Osteoblast (primary cell): ENCODE data around the gene RNFT2. TPM values are rescaled to one million over a fixed set of nuclear protein-coding genes. Genes with fewer than 3 reads are reported as not detected.

Experiments
- DNase-seq: peaks from one replicate; pipeline ENCODE4 v3.0.0; 2011; ENCODE audit warnings: low spot score, mixed read lengths; ENCODE audit not compliant: insufficient read length; ENCODE audit errors: missing footprints
- H2AFZ ChIP-seq: 2 replicates; pipeline ENCODE4 v1.6.0; 2011; ENCODE audit warnings: mild to moderate bottlenecking, low read length
- H3K27ac ChIP-seq: 2 replicates; pipeline ENCODE4 v1.5.1; 2011; ENCODE audit warnings: mild to moderate bottlenecking, low read depth, low read length, moderate library complexity
- H3K27me3 ChIP-seq: 2 replicates; pipeline ENCODE4 v1.6.0; 2012; ENCODE audit warnings: mild to moderate bottlenecking, control low read depth, inconsistent platforms, low read length, moderate library complexity; ENCODE audit not compliant: insufficient read depth
- H3K36me3 ChIP-seq: 2 replicates; pipeline ENCODE4 v1.5.1; 2011; ENCODE audit warnings: mild to moderate bottlenecking, low read length, control low read depth, moderate library complexity; ENCODE audit not compliant: insufficient read depth
- H3K4me1 ChIP-seq: 2 replicates; pipeline ENCODE4 v1.5.1; 2011; ENCODE audit warnings: mild to moderate bottlenecking, low read length, control low read depth, moderate library complexity; ENCODE audit not compliant: insufficient read depth
- H3K4me2 ChIP-seq: 2 replicates; pipeline ENCODE4 v1.6.0; 2011; ENCODE audit warnings: mild to moderate bottlenecking, low read length; ENCODE audit not compliant: insufficient read depth
- H3K4me3 ChIP-seq: fragments of 200-600 bp; sonication (generic); 3 replicates; pipeline ENCODE4 v1.5.1; 2012; ENCODE audit warnings: mild to moderate bottlenecking, low read length, inconsistent platforms; ENCODE audit not compliant: insufficient read depth
- H3K79me2 ChIP-seq: 2 replicates; pipeline ENCODE4 v1.6.0; 2012; ENCODE audit warnings: mild to moderate bottlenecking, low read length, control low read depth, inconsistent platforms; ENCODE audit not compliant: insufficient read depth
- H3K9me3 ChIP-seq: 2 replicates; pipeline ENCODE4 v1.5.1; 2011; ENCODE audit warnings: low read depth, low read length, control low read depth
- H4K20me1 ChIP-seq: 2 replicates; pipeline ENCODE4 v1.6.0; 2012; ENCODE audit warnings: mild to moderate bottlenecking, low read length, control low read depth; ENCODE audit not compliant: insufficient read depth
- total RNA-seq: library from RNA; depleted of rRNA; stranded (reverse); fragments of >200 nt; gene quantifications from 2 replicates; pipeline ENCODE4 v1.2.3, GENCODE V29; 2012
- TF ChIP-seq, protein P1 (sequence below): IDR thresholded peaks from 2 replicates; pipeline ENCODE4 v1.5.1; 2011; ENCODE audit warnings: mild to moderate bottlenecking, low read depth, low read length, moderate library complexity; ENCODE audit errors: extremely low read depth

RNFT2 gene
- total RNA-seq, 1 donor = 3.3 TPM

GRCh38 chr12:116710370-116711150 lies 27.6 kb upstream of the RNFT2 start:
- peaks cover 15% of the 10 kb centered on the region for H3K4me1 ChIP-seq
- peaks cover 3% of the 10 kb centered on the region for H3K36me3 ChIP-seq
- TF ChIP-seq, protein P1, sequence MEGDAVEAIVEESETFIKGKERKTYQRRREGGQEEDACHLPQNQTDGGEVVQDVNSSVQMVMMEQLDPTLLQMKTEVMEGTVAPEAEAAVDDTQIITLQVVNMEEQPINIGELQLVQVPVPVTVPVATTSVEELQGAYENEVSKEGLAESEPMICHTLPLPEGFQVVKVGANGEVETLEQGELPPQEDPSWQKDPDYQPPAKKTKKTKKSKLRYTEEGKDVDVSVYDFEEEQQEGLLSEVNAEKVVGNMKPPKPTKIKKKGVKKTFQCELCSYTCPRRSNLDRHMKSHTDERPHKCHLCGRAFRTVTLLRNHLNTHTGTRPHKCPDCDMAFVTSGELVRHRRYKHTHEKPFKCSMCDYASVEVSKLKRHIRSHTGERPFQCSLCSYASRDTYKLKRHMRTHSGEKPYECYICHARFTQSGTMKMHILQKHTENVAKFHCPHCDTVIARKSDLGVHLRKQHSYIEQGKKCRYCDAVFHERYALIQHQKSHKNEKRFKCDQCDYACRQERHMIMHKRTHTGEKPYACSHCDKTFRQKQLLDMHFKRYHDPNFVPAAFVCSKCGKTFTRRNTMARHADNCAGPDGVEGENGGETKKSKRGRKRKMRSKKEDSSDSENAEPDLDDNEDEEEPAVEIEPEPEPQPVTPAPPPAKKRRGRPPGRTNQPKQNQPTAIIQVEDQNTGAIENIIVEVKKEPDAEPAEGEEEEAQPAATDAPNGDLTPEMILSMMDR = no peak
- no peaks in the 10 kb centered on the region for H4K20me1 ChIP-seq
- H3K79me2 ChIP-seq = no peaks in the 10 kb centered on the region
- no peak overlapping the region for H2AFZ ChIP-seq
- no peak overlapping the region for H3K4me2 ChIP-seq
- no peak overlapping the region for H3K27ac ChIP-seq
- no peak for DNase-seq
- H3K9me3 ChIP-seq = no peaks in the 10 kb centered on the region
- peaks cover 26% of the 10 kb centered on the region for H3K27me3 ChIP-seq
- H3K4me3 ChIP-seq = no peak overlapping the region

GRCh38 chr12:116712458-116713303 lies 25.4 kb upstream of the RNFT2 start:
- no peaks in the 10 kb centered on the region for H4K20me1 ChIP-seq
- H3K27me3 ChIP-seq = peaks cover 26% of the 10 kb centered on the region
- H3K36me3 ChIP-seq = peaks cover 19% of the 10 kb centered on the region
- no peak overlapping the region for H2AFZ ChIP-seq
- no peak overlapping the region for H3K27ac ChIP-seq
- peaks cover 20% of the 10 kb centered on the region for H3K4me1 ChIP-seq
- no peaks in the 10 kb centered on the region for H3K9me3 ChIP-seq
- DNase-seq = no peak
- no peak overlapping the region for H3K4me2 ChIP-seq
- no peak overlapping the region for H3K4me3 ChIP-seq
- peaks cover 8% of the 10 kb centered on the region for H3K79me2 ChIP-seq
- TF ChIP-seq, protein P1 = no peak

GRCh38 chr12:116713527-116713926 lies 24.6 kb upstream of the RNFT2 start:
- H2AFZ ChIP-seq = no peak overlapping the region
- peaks cover 5% of the 10 kb centered on the region for H4K20me1 ChIP-seq
- H3K4me1 ChIP-seq = peaks cover 28% of the 10 kb centered on the region
- peaks cover 19% of the 10 kb centered on the region for H3K36me3 ChIP-seq
- TF ChIP-seq, protein P1 = peak; percentile 22
- peaks cover 24% of the 10 kb centered on the region for H3K27me3 ChIP-seq
- no peaks in the 10 kb centered on the region for H3K9me3 ChIP-seq
- peak; percentile 51 for DNase-seq
- H3K4me2 ChIP-seq = no peak overlapping the region
- no peak overlapping the region for H3K27ac ChIP-seq
- H3K79me2 ChIP-seq = peaks cover 11% of the 10 kb centered on the region
- no peak overlapping the region for H3K4me3 ChIP-seq

GRCh38 chr12:116714175-116714574 lies 23.9 kb upstream of the RNFT2 start:
- Histone ChIP-seq H3K9me3 (no peaks in the 10 kb centered on the region), H3K27me3 (peaks cover 18% of the 10 kb centered on the region), H3K4me3 (no peak overlapping the region), H3K4me1 (peaks cover 26% of the 10 kb centered on the region), H3K36me3 (peaks cover 19% of the 10 kb centered on the region), H3K27ac (no peak overlapping the region), H3K4me2 (no peak overlapping the region), H2AFZ (no peak overlapping the region), H3K79me2 (peaks cover 11% of the 10 kb centered on the region), H4K20me1 (peaks cover 5% of the 10 kb centered on the region)
- no peak for DNase-seq
- TF ChIP-seq, protein P1 = no peak
